ENCODE data around the gene CEMIP. TPM values are rescaled to one million over a fixed set of nuclear protein-coding genes. Genes with fewer than 3 reads are reported as not detected.

The CEMIP gene
- total RNA-seq, result 10 to 100 TPM in 1 of 6 donors, 1 to 10 TPM in 4, under 1 TPM in 1; 0.59 to 38.8 (median 5.7) TPM

GRCh38 chr15:80778964-80779657 is at the start of gene CEMIP:
TSS of gene CEMIP (plus strand) at chr15:80779370. CDS start at chr15:80873880, 94,510 bp downstream.
- no peaks in the 10 kb centered on the region for H3K9me3 ChIP-seq
- H3K4me3 ChIP-seq, result peak within 1 kb of the TSS; percentile 46 to 60 (median 52)
- peaks cover 37 to 51% (median 47%) of the 10 kb centered on the region in 4 donors for H3K4me1 ChIP-seq
- TF ChIP-seq POLR2A (IDR thresholded peaks at IDR 0.05) (peak in 1 of 4 donors; percentile 33), POLR2AphosphoS5 (IDR thresholded peaks at IDR 0.05) (peak in 1 of 2 donors; percentile 12), EP300 (IDR thresholded peaks at IDR 0.05) (no peak), CTCF (IDR thresholded peaks at IDR 0.05) (peak; percentile 84 to 96 (median 93))
- peaks cover 0 to 9% (median 1%) of the 10 kb centered on the region in 4 donors for H3K27me3 ChIP-seq
- WGBS, 2 donors, result 1% methylated on average over 18 to 49 of the region's 75 CpGs
- ATAC-seq (ENCODE audit: low FRiP score in 2 of 2) (peak; percentile 86 to 87), DNase-seq (peak; percentile 80 to 96)
- H3K36me3 ChIP-seq, result no peaks in the 10 kb centered on the region
- H3K27ac ChIP-seq, result peak within 1 kb of the TSS in 2 of 4 donors; percentile 55 to 68

- Histone ChIP-seq H3K4me3 (no peak overlapping the region), H3K9me3 (no peaks in the 10 kb centered on the region), H3K27me3 (no peaks in the 10 kb centered on the region), H3K36me3 (no peaks in the 10 kb centered on the region), H3K4me1 (peaks cover 0 to 41% (median 17%) of the 10 kb centered on the region in 4 donors), H3K27ac (peak overlapping the region in 1 of 4 donors; percentile 11)
- DNase-seq (no peak), ATAC-seq (ENCODE audit: low FRiP score in 2 of 2) (no peak)
- 85 to 86% methylated on average over 7 of the region's 7 CpGs for WGBS, 2 donors
- TF ChIP-seq CTCF (IDR thresholded peaks at IDR 0.05), result no peak
- TF ChIP-seq POLR2AphosphoS5 (IDR thresholded peaks at IDR 0.05), result no peak
- no peak for TF ChIP-seq POLR2A (IDR thresholded peaks at IDR 0.05)
- no peak for TF ChIP-seq EP300 (IDR thresholded peaks at IDR 0.05)
Measured at GRCh38 chr15:80730387-80730786, 48.8 kb upstream of the CEMIP start.

- TF ChIP-seq EP300 (IDR thresholded peaks at IDR 0.05) (no peak), CTCF (IDR thresholded peaks at IDR 0.05) (no peak), POLR2AphosphoS5 (IDR thresholded peaks at IDR 0.05) (no peak), POLR2A (IDR thresholded peaks at IDR 0.05) (no peak)
- no peaks in the 10 kb centered on the region for H3K27me3 ChIP-seq
- H3K36me3 ChIP-seq, result no peaks in the 10 kb centered on the region
- ATAC-seq (ENCODE audit: low FRiP score in 2 of 2) (no peak), DNase-seq (no peak)
- no peaks in the 10 kb centered on the region for H3K9me3 ChIP-seq
- H3K27ac ChIP-seq, result no peak overlapping the region
- peaks cover 0 to 41% (median 19%) of the 10 kb centered on the region in 4 donors for H3K4me1 ChIP-seq
- WGBS, 2 donors, result 55 to 68% methylated on average over 6 of the region's 6 CpGs
- H3K4me3 ChIP-seq, result no peak overlapping the region
Measured at GRCh38 chr15:80730926-80731325, 48.2 kb upstream of the CEMIP start.

DNA sequence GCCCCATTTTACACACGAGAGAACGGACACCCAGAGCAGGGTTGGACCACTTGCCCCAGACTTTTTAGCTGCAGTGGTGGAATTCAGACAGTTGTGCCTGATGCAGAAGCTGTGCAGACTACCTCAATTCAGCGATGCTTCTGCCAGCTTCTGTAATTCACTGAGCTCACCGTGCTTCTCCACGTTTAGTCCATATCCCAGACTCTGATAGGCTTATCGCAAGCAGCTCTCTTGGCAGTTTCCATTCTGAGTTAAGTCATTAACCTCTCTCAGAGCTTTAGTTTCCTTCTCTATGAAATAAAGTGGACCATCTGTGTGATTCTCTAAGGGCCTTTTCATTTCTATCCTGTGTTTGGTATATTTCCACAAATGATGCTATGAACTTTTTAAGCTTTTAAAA is 47.0 kb upstream of the CEMIP start:
- peaks cover 0 to 45% (median 26%) of the 10 kb centered on the region in 4 donors for H3K4me1 ChIP-seq
- H3K9me3 ChIP-seq, result no peaks in the 10 kb centered on the region
- H3K27ac ChIP-seq, result peak overlapping the region in 1 of 4 donors; percentile 54
- H3K36me3 ChIP-seq, result no peaks in the 10 kb centered on the region
- TF ChIP-seq POLR2AphosphoS5 (IDR thresholded peaks at IDR 0.05) (no peak), EP300 (IDR thresholded peaks at IDR 0.05) (no peak), POLR2A (IDR thresholded peaks at IDR 0.05) (no peak), CTCF (IDR thresholded peaks at IDR 0.05) (no peak)
- H3K4me3 ChIP-seq, result no peak overlapping the region
- DNase-seq (no peak), ATAC-seq (ENCODE audit: low FRiP score in 2 of 2) (no peak)
- 75 to 79% methylated on average over 6 of the region's 6 CpGs for WGBS, 2 donors
- H3K27me3 ChIP-seq, result no peaks in the 10 kb centered on the region
